SJCRH30 (cell line): Measurements from ENCODE around the gene C16orf87. TPM values are rescaled to one million over a fixed set of nuclear protein-coding genes. Genes with fewer than 3 reads are reported as not detected.

Source experiments
- DNase-seq, 2 experiments: peaks; one replicate each; pipeline ENCODE4 v3.0.0-alpha.2; 2015 to 2020
- H3K27ac ChIP-seq: fragments of 250-450 bp; sonication (Bioruptor Pico); 2 replicates; pipeline ENCODE4 v1.5.1; 2020; ENCODE audit warnings: mild to moderate bottlenecking, moderate library complexity
- H3K27me3 ChIP-seq: fragments of 250-450 bp; sonication (Bioruptor Pico); 2 replicates; pipeline ENCODE4 v1.5.1; 2020; ENCODE audit warnings: mild to moderate bottlenecking, moderate library complexity
- H3K36me3 ChIP-seq: fragments of 250-450 bp; sonication (Bioruptor Pico); 2 replicates; pipeline ENCODE4 v1.5.1; 2020; ENCODE audit warnings: mild to moderate bottlenecking, moderate library complexity
- H3K4me1 ChIP-seq: fragments of 250-450 bp; sonication (Bioruptor Pico); 2 replicates; pipeline ENCODE4 v1.5.1; 2020; ENCODE audit warnings: mild to moderate bottlenecking, moderate library complexity
- H3K4me3 ChIP-seq: fragments of 250-450 bp; sonication (Bioruptor Pico); 2 replicates; pipeline ENCODE4 v1.5.1; 2020; ENCODE audit warnings: mild to moderate bottlenecking, moderate library complexity
- H3K9me3 ChIP-seq: fragments of 250-450 bp; sonication (Bioruptor Pico); replicated peaks from 2 replicates; pipeline ENCODE4 v1.5.1; 2020; ENCODE audit warnings: mild to moderate bottlenecking, moderate library complexity
- total RNA-seq: library from RNA; depleted of rRNA; stranded (reverse); fragments of >200 nt; shearing (Covaris generic); gene quantifications from 2 replicates; pipeline ENCODE4 v1.2.3, GENCODE V29; 2014

The C16orf87 gene
- total RNA-seq, 1 experiment from 2014 or later: 32.5 TPM

DNA sequence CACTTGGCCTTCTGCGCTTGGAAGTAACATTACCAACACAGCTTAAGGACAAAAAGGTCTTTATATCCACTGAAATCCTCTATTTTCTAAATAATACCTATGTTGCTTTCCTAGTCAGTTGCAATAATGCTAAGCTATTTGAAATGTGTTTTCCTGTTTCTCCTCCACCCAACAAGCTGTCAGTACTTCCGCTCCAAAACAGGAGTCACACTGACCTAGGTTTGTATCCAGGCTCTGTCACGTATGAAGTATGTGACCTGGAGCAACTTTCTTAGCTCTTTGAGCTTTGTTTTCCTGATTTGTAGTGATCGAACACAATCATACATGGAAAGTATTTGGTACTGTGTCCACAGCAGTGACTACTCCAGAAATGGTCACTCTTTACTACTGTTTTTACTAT lies 58.5 kb downstream of the C16orf87 start:
- no peak for DNase-seq
- H3K4me1 ChIP-seq: peaks cover 23% of the 10 kb centered on the region
- no peaks in the 10 kb centered on the region for H3K27me3 ChIP-seq
- no peak overlapping the region for H3K4me3 ChIP-seq
- no peaks in the 10 kb centered on the region for H3K36me3 ChIP-seq
- H3K27ac ChIP-seq: no peak overlapping the region
- H3K9me3 ChIP-seq: no peaks in the 10 kb centered on the region

DNA sequence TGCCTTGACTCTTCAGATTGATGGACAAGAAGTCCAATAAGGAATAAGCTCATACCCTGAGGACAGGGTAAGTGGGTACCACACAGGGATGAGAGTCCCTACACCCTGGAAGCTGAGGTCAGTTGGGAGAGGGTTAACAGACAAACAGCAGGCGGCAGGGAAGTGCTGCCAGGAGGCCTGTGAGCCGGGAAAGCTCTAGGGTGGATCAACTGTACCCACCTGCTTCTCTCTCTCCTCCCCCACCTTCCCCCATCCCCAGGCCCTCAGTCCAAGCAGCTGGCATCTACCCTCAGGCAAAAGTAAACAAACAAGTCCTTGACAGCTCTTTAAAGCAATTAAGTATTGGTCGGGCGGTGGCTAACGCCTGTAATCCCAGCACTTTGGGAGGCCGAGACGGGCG lies 62.2 kb downstream of the C16orf87 start:
- Histone ChIP-seq H3K9me3 (no peaks in the 10 kb centered on the region), H3K36me3 (no peaks in the 10 kb centered on the region), H3K27ac (no peak overlapping the region), H3K4me1 (peaks cover 15% of the 10 kb centered on the region), H3K27me3 (no peaks in the 10 kb centered on the region), H3K4me3 (no peak overlapping the region)
- DNase-seq: peak; percentile 86 to 90

DNA sequence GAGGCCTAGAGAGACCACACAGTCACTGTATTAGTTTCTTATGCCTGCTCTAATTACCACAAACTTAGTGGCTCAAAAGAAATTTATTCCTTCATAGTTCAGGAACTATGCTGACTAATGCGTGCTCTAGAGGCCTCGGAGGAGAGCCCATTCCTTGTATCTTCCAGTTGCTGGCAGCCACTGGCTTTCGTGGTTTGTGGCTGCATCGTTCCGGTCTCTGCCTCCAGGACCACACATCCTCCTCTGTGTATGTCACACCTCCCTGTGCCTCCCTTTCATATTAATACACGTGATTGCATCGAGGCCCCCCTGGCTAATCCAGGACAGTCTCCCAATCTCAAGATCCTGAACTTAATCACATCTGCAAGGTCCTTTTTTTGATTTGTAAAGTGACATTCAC lies 65.9 kb downstream of the C16orf87 start:
- no peak overlapping the region for H3K4me3 ChIP-seq
- H3K27me3 ChIP-seq: no peaks in the 10 kb centered on the region
- peak; percentile 36 to 53 for DNase-seq
- H3K36me3 ChIP-seq: no peaks in the 10 kb centered on the region
- no peak overlapping the region for H3K27ac ChIP-seq
- H3K9me3 ChIP-seq: no peaks in the 10 kb centered on the region
- H3K4me1 ChIP-seq: peaks cover 32% of the 10 kb centered on the region

DNA sequence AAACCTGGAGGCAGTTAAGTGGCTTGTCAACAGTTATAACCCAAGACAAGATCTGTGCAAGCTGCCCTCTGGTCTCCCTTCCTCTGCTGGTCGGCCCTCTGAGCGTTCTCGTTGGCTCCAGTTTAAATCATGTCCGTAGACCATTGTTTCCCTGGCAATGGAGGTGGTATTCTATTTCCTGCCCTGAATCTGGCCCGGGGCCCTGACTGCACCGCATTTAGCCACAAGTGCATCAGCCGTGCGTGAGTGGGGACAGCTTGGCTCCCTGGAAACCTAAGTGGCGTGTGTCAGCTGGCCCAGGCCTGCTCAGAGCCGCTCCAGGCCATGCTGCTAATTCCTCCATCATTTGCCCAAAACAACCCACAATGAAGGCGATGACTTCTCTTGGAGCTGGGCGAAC lies 67.8 kb downstream of the C16orf87 start:
- Histone ChIP-seq H3K4me3 (no peak overlapping the region), H3K36me3 (no peaks in the 10 kb centered on the region), H3K9me3 (no peaks in the 10 kb centered on the region), H3K4me1 (peaks cover 24% of the 10 kb centered on the region), H3K27ac (no peak overlapping the region), H3K27me3 (no peaks in the 10 kb centered on the region)
- DNase-seq: peak; percentile 52 to 71

DNA sequence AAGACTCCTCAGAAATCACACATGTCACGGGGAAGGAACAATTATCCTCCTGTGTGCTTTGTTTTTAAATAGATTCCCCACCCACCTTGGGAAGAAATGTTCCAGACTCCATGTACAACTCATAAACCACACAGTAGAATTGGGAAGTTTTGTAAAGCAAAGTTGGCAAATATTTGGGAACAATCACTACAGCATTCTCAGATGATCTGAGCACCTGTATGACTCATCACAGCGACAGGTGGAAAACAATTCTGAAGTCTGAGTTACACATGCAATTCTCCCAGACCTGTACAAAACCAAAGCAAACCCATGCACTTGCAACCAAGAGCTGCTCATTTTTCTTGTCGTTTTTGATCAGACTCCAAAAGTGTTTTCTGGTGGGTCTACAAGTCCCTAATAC lies 68.4 kb downstream of the C16orf87 start:
- Histone ChIP-seq H3K9me3 (no peaks in the 10 kb centered on the region), H3K27ac (no peak overlapping the region), H3K4me1 (peaks cover 28% of the 10 kb centered on the region), H3K27me3 (no peaks in the 10 kb centered on the region), H3K4me3 (no peak overlapping the region), H3K36me3 (no peaks in the 10 kb centered on the region)
- DNase-seq: no peak

DNA sequence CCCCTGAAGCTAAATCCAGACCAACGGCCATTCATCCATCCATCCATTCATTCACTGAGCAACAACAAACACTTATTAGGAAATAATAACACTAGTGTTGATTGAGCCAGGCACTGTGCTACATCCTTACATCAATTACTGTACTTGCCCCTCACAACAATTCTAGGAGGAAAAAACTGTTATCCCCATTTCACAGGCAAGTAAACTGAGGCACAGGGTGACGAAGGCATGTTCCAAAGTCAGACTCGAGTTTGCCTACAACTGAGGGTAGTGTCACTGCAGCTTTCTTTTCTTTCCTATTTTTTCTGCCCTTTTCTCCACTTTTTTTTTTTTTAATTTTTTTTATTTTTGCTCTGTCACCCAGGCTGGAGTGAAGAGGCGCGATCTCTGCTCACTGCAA lies 71.7 kb downstream of the C16orf87 start:
- no peaks in the 10 kb centered on the region for H3K36me3 ChIP-seq
- no peaks in the 10 kb centered on the region for H3K27me3 ChIP-seq
- DNase-seq: no peak
- peaks cover 38% of the 10 kb centered on the region for H3K4me1 ChIP-seq
- H3K9me3 ChIP-seq: no peaks in the 10 kb centered on the region
- H3K27ac ChIP-seq: no peak overlapping the region
- H3K4me3 ChIP-seq: no peak overlapping the region

DNA sequence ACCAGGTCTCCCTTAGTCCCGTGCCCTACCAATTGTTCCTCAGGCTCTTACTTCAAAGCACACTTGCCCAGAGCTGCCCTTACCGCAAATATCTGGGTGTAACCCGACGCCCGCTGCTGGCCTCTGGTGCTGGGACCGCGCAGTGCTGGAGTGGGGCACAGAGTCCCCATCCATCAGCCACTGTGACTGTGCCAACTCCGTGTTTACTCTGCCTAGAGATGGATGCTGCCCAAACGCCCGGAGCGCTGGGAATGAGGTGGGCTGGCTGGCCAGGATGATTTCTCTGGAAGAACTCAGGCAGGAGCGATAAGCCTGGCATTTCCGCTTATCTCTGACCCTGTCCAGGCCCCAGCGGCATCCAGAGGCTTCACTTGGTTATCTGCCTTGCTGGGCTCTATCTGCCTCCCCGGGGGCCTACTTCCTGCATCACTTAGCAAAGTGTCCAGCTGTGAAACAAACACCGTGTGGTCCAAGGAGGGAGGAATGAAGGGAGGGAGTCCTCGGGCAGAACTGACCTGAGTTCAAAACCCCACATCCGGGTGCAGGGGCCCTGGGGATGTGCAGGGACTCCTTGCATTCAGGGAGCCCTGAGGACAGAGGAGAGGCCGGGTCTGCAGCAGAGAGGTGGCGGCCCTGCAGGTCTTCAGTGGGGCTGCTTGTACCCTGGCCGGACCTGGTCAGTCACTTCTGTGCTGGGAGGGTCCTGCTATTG lies 73.5 kb downstream of the C16orf87 start:
- Histone ChIP-seq H3K27ac (no peak overlapping the region), H3K36me3 (no peaks in the 10 kb centered on the region), H3K27me3 (no peaks in the 10 kb centered on the region), H3K4me1 (peaks cover 28% of the 10 kb centered on the region), H3K9me3 (no peaks in the 10 kb centered on the region), H3K4me3 (peak overlapping the region; percentile 36)
- peak; percentile 75 to 79 for DNase-seq

DNA sequence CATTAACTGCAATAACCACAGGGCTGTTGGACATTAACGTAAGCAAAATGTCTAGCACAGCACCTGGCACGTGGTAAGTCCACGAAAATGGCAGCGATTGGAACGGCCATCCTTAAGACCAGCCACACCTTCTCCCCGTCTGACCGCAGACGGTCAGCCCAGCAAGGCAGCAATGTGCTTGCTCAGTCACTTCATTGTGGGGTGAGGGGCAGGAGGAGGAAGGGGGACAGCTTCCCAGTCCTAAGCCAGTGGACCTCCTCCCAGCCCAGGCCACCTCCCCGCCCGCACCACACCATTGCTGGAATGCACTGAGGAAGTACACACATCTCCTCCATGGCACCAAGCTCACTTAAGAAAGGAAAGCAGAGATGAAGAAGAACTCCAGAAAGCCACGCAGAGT lies 74.2 kb downstream of the C16orf87 start:
- no peaks in the 10 kb centered on the region for H3K27me3 ChIP-seq
- H3K4me3 ChIP-seq: no peak overlapping the region
- no peaks in the 10 kb centered on the region for H3K36me3 ChIP-seq
- no peak overlapping the region for H3K27ac ChIP-seq
- peaks cover 22% of the 10 kb centered on the region for H3K4me1 ChIP-seq
- H3K9me3 ChIP-seq: no peaks in the 10 kb centered on the region
- DNase-seq: no peak

DNA sequence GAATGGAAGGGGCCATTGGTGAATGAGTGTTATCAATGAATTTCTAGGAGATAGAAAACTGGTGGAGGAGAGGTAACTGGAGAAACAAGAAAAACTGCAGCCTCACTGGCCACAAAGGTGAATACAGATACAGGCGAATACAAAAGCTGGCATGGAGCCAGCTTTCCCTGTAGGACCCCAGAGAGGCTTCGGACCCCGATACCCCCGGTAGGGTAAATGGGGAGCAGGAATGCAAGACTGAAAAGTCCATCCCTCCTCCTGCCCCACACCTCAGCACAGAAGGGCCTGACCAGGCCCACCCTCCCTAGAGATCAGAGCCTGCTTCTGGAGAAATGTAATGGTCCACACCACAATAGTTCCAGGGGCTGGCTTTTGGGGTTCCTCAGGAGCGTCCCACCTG lies 78.0 kb downstream of the C16orf87 start:
- Histone ChIP-seq H3K4me3 (no peak overlapping the region), H3K9me3 (no peaks in the 10 kb centered on the region), H3K27ac (no peak overlapping the region), H3K4me1 (peaks cover 29% of the 10 kb centered on the region), H3K36me3 (no peaks in the 10 kb centered on the region), H3K27me3 (no peaks in the 10 kb centered on the region)
- no peak for DNase-seq

DNA sequence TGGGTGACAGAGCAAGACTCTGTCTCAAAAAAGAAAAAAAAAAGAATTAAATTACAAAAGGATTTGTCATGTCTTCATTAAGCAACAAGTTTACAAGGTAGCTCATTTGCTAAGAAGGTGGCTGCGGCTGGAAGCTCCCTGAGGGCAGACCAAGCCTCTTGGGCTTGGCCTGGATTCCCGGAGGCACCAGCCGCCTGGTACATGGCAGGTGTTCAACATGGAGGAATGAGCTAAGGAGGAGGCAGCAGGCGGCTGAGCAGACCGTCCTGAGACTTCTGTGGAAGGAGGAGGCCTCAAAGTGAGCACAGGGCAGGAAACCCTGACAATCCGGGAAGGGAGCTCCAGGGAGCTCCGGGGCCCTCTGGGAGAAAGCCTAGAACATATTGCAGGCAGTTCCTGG lies 79.6 kb downstream of the C16orf87 start:
- DNase-seq: no peak
- no peak overlapping the region for H3K4me3 ChIP-seq
- H3K36me3 ChIP-seq: no peaks in the 10 kb centered on the region
- no peaks in the 10 kb centered on the region for H3K27me3 ChIP-seq
- peaks cover 29% of the 10 kb centered on the region for H3K4me1 ChIP-seq
- no peaks in the 10 kb centered on the region for H3K9me3 ChIP-seq
- no peak overlapping the region for H3K27ac ChIP-seq

DNA sequence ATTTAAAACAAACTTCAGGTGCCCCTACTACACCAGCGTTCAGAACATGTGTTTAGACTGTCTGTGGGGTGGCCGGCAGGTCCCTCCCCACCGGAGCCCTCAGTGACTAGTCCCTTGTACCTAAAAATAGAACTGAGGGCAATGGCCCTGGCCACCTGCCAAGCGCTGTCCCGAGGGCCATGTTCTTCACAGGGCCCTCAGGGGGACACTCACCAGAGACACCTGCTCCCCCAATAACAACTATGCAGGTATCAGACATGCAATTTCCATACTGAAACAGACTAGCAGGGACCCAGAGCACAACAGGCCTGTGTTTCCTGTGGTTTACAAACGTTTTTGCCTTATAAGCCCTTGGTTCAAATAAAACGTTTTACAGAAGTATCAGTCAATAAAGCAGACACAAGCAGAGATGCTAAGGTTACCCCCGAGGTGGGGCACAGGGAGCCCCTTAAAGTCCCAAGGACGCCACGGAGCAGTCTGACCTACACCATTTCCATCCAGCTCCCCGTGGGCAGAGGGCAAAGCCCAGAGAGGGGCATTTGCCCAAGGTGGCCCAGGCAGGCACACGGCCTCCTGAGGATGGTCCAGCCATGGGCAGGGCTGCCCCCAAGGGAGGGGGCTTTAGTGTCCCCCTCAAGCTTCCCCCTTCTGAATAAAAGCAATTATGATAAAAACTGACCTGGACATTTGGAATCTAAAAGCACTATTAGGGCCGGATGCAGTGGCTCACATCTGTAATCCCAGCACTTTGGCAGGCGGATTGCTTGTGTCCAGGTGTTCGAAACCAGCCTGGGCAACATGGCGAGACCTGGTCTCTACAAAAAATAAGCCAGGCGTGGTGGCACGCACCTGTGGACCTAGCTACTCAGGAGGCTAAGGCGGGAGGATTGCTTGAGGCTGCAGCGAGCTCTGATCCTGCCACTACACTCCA lies 81.9 kb downstream of the C16orf87 start:
- Histone ChIP-seq H3K4me1 (peaks cover 29% of the 10 kb centered on the region), H3K4me3 (no peak overlapping the region), H3K27ac (no peak overlapping the region), H3K9me3 (no peaks in the 10 kb centered on the region), H3K27me3 (no peaks in the 10 kb centered on the region), H3K36me3 (no peaks in the 10 kb centered on the region)
- DNase-seq: peak; percentile 27 to 44

DNA sequence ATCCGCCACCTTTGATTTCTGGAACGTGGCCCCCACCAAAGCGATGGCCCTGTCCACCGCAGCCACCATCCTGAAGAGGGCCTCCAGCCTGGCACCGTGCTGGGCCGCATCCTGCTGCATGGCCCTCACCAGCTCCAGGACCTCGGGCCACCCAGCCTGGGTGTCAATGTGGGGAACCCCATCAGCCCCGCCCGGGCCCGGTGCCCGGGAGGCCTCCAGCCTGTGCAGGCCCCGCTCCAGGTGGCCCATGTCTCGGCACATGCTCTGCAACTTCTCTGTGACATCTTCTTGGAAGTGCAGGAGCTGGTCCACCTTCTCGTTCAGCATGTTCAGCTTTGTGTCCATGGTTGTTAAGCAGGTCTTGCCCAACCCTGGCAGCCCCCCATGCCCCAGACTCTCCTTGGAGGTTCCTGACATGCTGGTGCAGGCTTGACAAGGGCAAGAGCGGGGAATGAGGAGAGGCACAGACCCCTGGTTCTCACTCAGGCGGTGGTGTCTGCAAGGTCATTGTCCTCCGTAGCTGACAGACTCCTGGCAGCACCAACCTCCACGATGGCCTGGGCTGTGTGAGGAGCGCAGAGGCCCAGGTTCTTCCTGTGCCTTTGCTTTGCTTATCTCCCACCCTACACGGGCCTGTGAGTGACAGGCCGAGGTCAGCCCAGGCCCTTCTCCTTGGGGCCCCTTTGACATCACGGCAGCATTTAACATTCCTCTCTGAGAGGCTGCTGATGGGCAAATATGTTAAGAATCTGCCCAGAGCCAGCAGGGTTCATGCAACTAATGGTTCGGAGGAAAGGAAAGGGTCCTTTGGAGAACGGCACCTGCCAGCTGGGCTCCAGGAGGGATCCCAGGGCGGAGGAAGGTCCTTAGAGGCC lies 83.0 kb downstream of the C16orf87 start, which contains the start of gene MYLK3:
Gene MYLK3 (minus strand): TSS at position 568 of the 875 bp plus-strand sequence. CDS start 151 bp downstream, at position 417.
- Histone ChIP-seq H3K4me3 (no peak within 1 kb of the TSS), H3K27ac (peak within 1 kb of the TSS; percentile 7; the same call in 1 of the 2 replicates), H3K36me3 (no peaks in the 10 kb centered on the region), H3K27me3 (no peaks in the 10 kb centered on the region), H3K9me3 (no peaks in the 10 kb centered on the region), H3K4me1 (peaks cover 29% of the 10 kb centered on the region)
- no peak for DNase-seq

DNA sequence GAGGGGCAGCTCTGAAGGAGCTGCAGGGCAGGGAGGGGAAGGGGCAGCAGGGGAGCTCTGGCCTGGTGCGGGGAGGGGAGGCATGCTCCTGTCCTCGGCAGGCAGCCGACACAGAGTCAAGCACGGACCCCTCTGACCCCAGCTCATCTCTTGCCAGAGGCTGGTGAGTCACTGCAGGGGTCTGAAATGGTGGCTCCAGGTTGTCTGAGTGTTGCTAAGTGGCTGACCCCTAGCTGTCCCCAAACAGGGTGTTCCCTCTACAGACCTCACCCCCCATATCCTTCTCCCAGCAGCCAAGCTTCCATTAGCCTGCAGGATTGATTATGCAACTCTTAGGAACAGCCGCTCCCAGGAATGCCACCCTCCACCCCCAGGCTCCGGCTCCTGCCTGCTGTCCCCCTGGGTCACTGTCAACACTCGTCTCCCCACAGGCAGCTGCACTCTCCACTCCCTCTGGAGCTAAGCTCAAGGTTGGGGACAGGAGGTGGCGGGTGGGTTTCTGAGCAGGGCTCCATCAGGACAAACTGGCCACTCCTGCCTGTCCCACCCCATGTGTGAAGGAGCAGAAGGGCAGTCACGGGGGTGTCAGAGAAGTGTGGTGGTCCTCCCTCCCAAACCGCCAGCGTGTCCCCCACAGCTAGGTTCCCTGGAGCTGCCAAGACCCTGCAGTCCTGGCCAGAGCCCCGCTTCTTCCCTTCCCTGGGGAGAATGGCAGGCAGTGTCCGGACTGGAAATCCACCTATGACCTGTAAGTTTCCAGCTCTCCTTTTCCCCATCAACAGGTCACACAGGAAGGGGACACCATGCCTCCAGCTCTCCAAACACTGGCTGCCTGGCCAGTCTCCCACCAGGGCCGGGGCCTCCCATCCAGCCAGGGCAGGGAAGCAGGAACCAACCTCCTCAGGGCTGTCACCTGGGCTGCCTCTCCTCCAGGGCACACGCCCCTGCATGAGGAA lies 83.9 kb downstream of the C16orf87 start:
- no peaks in the 10 kb centered on the region for H3K9me3 ChIP-seq
- H3K36me3 ChIP-seq: no peaks in the 10 kb centered on the region
- H3K27me3 ChIP-seq: no peaks in the 10 kb centered on the region
- H3K27ac ChIP-seq: peak overlapping the region; percentile 7; the same call in 1 of the 2 replicates
- peaks cover 29% of the 10 kb centered on the region for H3K4me1 ChIP-seq
- no peak overlapping the region for H3K4me3 ChIP-seq
- DNase-seq: peak; percentile 51 to 65
